H7 (cell line): ENCODE results near the gene GLB1L3. TPM values are rescaled to one million over a fixed set of nuclear protein-coding genes. Genes with fewer than 3 reads are reported as not detected.

ENCODE experiments used
- DNase-seq: peaks from one replicate; pipeline ENCODE4 v3.0.0; 2012
- H3K27me3 ChIP-seq: 2 replicates; pipeline ENCODE4 v1.6.0; 2011; ENCODE audit warnings: mild to moderate bottlenecking, low read length; ENCODE audit not compliant: control insufficient read depth, insufficient read depth
- H3K36me3 ChIP-seq: replicated peaks from 2 replicates; pipeline ENCODE4 v1.5.1; 2011; ENCODE audit warnings: low read length; ENCODE audit not compliant: control insufficient read depth, insufficient read depth
- H3K4me3 ChIP-seq: 2 replicates; pipeline ENCODE4 v1.5.1; 2011; ENCODE audit warnings: low read depth, mild to moderate bottlenecking, control low read depth, low read length, moderate library complexity; ENCODE audit not compliant: insufficient read depth
- total RNA-seq: library from RNA; depleted of rRNA; stranded (reverse); fragments of >200 nt; shearing (Covaris generic); gene quantifications from 2 replicates; pipeline ENCODE4 v1.2.3, GENCODE V29; 2014

GLB1L3 gene
- total RNA-seq, 1 experiment from 2014 or later = 24.0 TPM

DNA sequence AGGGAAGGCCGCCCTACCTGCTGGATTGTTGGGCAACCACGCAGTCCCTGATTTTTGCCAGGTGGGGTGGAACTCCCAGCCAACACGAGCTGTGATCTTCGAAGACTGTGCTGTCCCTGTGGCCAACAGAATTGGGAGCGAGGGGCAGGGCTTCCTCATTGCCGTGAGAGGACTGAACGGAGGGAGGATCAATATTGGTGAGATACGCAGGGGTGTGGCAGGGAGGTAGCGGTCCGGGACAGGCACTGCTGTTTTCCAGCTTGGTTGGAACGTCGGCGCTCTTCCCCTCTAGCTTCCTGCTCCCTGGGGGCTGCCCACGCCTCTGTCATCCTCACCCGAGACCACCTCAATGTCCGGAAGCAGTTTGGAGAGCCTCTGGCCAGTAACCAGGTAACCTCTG, 15.2 kb upstream of the GLB1L3 start:
- Histone ChIP-seq H3K27me3 (no peaks in the 10 kb centered on the region), H3K4me3 (no peak overlapping the region), H3K36me3 (peaks cover 28% of the 10 kb centered on the region)
- no peak for DNase-seq

DNA sequence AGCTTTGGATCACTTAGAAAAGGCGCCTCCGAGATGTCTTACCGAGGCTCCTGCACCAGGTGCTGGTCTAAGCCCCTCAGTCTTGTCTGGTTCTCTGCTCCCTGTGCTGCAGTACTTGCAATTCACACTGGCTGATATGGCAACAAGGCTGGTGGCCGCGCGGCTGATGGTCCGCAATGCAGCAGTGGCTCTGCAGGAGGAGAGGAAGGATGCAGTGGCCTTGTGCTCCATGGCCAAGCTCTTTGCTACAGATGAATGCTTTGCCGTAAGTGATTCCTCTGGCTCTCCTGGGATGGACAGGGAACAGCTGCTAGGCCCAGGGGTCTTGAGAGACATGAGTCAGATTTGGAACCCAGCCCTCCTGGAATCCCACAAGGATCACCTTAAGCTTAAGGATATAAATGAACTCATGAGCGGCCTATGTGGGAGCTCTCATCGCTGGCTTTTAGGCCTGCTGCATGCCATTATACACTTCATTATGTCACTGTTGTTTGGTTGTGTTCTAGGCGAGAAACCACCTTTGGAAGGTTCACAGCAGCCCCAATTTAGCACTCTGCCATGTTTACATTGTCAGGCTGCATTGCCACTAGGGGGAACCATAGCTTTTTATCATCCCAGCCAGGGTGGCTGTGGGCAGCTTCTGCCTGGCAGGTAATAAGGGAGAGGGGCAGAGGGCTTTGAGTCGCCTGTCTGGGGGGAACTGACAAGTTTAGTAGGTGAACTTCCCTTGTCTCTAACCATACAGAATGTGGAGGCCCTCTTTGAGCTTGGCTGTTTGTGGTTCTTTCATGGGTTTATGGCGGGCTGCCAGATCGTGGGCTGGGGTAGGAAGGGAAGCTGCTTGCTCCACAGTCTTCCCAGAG, 14.3 kb upstream of the GLB1L3 start:
- Histone ChIP-seq H3K36me3 (peaks cover 28% of the 10 kb centered on the region), H3K27me3 (no peaks in the 10 kb centered on the region), H3K4me3 (no peak overlapping the region)
- peak; percentile 86 for DNase-seq

DNA sequence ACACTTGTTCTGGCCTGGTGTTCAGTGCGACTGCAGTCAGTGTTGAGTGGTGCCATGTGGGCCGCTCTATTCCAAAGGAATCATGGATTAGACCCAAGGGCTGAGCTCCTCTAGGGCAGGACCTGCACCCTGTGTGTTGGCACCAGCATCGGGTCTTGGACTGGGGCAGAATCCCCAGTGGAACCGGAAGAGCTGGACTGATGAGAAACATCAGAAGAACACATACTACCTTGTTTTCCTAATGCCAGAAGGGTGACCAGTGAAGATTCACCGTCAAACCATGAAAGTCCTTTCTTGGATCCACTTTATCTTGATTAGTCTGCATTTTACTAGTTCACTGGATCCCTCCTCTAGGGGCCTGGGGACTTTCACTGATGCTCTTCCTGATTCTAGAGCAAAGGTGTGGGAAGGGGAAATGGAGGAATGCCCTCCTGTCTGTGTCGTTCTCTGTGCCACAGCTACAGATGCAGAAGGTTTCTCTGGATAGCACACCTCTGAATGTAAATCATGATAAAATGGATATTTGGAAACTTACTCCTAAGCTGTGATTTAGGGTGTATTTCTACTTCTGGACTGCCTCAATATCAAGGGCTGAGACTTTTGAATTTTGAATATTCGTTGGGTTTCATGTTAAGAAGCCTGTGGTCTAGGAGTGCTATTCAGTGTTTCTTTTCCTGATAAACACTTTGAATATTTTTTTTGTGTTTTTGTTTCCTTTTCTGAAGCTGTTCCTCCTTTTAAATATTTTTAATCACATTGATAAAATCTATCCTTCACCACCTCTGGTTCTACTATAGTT, 11.0 kb upstream of the GLB1L3 start:
- DNase-seq = no peak
- Histone ChIP-seq H3K4me3 (no peak overlapping the region), H3K36me3 (peaks cover 11% of the 10 kb centered on the region), H3K27me3 (no peaks in the 10 kb centered on the region)

DNA sequence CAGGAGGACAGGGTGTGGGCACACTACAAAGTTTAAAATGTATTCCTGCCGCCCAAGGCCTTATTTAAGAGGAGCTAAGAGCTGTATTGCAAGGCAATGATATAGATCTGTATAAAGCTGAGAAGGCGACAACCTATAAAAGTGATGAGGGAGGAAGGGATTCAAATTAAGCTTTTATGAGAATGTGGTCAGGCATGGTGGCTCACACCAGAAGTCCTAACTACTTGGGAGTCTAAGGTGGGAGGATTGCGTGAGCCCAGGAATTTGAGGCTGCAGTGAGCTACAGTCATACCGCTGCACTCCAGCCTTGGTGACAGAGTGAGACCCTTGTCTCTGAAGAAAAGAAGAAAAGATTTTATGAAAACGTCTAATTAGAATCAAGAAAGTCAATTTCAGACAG, 9.7 kb upstream of the GLB1L3 start:
- no peak for DNase-seq
- H3K4me3 ChIP-seq = no peak overlapping the region

DNA sequence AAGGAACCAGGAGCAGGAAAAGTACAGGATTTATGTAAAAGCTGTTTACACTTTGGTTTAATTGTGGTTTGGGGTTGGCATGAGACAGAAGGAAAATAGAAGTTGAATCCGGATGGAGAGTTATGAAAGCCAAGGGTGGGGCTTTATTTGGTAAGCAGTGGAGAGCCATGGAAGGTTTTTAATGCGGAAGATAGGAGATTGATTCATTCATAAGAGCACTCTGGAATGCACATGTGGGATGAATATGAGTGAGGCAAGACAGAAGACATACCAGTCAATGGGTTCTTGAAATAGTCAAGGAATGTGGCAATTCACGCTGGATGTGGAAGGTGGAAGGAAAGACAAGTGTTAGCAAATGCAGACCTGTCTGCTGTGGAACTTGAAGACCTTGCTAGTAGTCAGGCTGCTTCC, 9.3 kb upstream of the GLB1L3 start:
- DNase-seq = no peak
- peaks cover 4% of the 10 kb centered on the region for H3K36me3 ChIP-seq
- no peak overlapping the region for H3K4me3 ChIP-seq
- no peaks in the 10 kb centered on the region for H3K27me3 ChIP-seq

More for the DNA sequence above, 9.7 kb upstream of the GLB1L3 start:
- no peaks in the 10 kb centered on the region for H3K27me3 ChIP-seq
- H3K36me3 ChIP-seq = peaks cover 7% of the 10 kb centered on the region

DNA sequence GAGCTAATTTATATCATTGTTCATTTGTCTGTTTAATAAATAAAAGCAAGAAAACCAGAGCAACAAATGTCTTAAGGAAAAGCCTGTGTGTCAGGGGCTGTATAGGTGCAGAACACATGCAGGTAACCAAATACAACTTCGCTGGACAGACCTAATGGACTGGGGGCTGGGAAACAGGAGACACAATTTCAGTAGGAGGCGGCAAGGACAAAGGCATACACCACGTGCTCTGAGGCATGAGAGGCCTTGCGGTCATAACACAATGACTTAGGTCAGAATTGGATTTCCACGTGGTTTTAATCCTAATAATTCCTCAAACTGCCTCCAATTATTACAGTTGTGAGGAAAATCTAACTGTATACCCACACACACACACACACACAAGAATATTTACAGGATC, 8.7 kb upstream of the GLB1L3 start:
- Histone ChIP-seq H3K4me3 (no peak overlapping the region), H3K27me3 (no peaks in the 10 kb centered on the region), H3K36me3 (peaks cover 4% of the 10 kb centered on the region)
- no peak for DNase-seq

DNA sequence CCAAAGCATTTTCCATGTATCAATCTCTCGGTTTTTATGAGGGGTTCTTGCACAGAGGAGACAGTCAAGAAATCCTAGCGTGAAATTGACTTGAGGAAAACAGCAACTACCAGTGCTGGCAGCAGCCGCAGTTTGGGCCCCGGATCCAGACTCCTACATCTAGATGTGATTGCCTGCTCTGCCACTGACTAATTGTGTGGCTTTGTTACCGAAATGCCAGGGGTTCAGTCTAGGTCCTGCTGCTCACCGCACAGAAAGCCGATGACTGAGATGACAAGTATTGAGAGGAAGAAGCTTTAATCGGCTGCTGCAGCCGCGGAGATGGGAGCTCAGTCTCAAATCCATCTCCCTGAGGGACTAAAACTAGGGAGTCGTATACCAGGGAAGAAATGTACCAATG, 8.2 kb upstream of the GLB1L3 start:
- Histone ChIP-seq H3K27me3 (no peaks in the 10 kb centered on the region), H3K36me3 (peaks cover under 1% of the 10 kb centered on the region), H3K4me3 (no peak overlapping the region)
- no peak for DNase-seq

DNA sequence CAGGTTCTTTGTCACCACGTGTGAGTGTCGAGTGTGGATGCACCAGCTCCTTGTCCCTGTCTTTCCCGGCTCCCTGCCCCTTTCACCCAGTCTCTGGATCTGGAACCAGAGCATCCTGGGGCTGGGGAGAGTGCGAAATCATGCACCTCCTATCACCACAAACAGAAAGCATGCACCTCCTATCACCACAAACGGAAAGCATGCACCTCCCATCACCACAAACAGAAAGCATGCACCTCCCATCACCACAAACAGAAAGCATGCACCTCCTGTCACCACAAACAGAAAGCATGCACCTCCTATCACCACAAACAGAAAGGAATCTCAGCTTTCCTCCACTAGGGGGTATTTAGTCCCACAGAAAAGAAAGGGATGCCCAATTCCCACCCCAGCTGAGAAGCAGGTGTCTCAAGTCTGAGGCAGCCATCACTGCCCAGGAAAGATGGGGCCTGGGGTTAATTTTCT, 5.9 kb upstream of the GLB1L3 start:
- Histone ChIP-seq H3K4me3 (no peak overlapping the region), H3K36me3 (no peaks in the 10 kb centered on the region), H3K27me3 (no peaks in the 10 kb centered on the region)
- DNase-seq = peak; percentile 76

DNA sequence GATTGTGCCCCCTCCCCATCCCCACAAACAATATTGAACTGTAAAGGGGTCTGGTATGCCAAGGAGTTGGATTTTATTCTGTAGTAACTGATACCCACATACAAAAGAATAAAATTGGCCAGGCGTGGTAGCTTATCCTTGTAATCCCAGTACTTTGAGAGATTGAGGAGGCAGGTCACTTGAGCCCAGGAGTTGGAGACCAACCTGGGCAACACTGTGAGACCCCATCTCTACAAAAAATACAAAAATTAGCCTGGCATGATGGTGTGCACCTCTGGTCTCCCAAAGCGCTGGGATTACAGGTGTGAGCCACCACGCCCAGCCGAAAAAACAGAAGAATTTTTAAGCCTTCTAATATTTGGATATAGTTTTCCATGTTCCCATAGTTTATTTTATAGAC, 4.2 kb upstream of the GLB1L3 start:
- H3K4me3 ChIP-seq = no peak overlapping the region
- H3K36me3 ChIP-seq = no peaks in the 10 kb centered on the region
- H3K27me3 ChIP-seq = peaks cover 4% of the 10 kb centered on the region; the same call in 1 of the 2 replicates
- DNase-seq = no peak

DNA sequence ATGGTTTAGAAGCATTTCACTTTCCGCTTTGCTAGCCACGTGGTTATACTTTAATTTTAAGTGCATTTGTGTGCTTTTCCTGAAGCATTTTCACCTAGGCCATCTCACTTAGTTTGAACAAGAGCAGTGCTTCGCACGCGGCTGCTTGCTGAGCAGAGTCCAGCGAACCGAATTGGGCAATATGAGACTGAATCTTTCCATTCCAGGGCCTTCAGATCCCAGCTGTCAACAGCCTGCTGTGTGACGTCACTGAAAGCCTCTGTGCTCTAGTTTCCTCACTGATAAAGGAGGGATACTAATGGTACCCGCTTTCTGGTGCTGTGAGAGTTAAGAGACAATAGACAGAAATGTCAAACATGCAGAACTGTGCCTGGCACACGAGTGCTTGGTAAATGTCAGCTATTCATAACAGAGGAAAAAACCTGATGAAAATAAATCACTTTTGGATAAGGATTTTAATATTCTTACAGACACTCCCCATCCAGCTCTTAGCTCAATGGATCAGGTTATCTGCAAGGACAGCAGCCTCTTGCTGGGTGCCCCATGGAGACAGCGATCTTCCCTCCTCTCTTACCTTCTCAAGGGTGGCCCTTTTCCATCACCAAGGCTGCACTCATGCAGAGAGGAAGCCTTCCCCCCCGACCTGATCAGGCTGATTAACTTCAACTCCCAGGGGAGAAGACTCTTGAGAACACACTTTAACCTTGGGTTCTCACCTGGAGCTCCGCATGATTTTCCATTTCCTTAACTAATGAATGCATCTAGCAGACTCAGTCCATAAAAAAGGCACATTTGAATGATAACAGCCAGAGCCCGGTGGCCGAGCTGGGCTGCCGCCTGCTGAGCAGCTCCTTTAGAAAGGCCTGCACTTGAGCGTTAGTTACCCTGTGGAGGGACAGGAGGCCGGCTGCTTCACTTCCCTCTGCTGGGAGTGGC, 3.5 kb upstream of the GLB1L3 start:
- peaks cover 4% of the 10 kb centered on the region; the same call in 1 of the 2 replicates for H3K27me3 ChIP-seq
- no peak overlapping the region; the same call in 1 of the 2 replicates for H3K4me3 ChIP-seq
- DNase-seq = peak; percentile 86
- no peaks in the 10 kb centered on the region for H3K36me3 ChIP-seq

DNA sequence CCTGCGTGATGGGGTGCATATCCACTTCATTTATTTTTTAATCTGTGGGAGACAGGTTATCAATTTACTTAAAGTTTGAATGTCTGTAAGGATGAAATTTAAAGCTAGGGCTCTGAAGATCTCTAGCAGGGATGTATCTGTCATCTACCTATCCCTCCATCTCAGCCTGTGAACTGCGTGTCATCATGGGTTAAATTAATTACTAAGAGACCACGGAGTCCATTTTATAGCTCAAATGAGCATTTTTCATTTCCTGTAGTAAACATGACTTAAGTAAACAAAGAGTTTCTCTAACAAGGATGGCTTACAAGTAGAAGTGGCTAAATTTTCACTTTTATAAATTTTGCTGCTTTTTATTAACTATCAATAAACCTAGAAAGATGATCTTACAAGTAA, 2.9 kb upstream of the GLB1L3 start:
- Histone ChIP-seq H3K36me3 (no peaks in the 10 kb centered on the region), H3K4me3 (peak overlapping the region; percentile 84), H3K27me3 (peaks cover 4% of the 10 kb centered on the region; the same call in 1 of the 2 replicates)
- DNase-seq = no peak

DNA sequence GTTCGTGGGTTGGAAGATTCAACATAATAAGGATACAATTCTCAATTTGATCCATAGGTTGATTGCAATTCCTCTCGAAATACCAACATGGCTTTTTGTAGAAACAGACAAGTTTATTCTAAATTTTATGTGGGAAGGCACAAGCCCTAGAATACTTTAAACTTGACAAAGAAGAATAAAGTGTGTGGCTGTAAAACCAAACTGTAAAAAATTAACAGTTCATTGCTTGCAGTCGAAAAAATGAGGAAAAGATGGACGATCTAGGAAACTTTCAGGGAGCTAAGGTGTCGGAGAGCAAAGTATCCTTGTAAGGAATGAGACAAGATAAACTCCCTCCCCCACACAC, 1.0 kb upstream of the GLB1L3 start:
- DNase-seq = no peak
- Histone ChIP-seq H3K4me3 (peak overlapping the region; percentile 84), H3K36me3 (no peaks in the 10 kb centered on the region), H3K27me3 (peaks cover 4% of the 10 kb centered on the region; the same call in 1 of the 2 replicates)

DNA sequence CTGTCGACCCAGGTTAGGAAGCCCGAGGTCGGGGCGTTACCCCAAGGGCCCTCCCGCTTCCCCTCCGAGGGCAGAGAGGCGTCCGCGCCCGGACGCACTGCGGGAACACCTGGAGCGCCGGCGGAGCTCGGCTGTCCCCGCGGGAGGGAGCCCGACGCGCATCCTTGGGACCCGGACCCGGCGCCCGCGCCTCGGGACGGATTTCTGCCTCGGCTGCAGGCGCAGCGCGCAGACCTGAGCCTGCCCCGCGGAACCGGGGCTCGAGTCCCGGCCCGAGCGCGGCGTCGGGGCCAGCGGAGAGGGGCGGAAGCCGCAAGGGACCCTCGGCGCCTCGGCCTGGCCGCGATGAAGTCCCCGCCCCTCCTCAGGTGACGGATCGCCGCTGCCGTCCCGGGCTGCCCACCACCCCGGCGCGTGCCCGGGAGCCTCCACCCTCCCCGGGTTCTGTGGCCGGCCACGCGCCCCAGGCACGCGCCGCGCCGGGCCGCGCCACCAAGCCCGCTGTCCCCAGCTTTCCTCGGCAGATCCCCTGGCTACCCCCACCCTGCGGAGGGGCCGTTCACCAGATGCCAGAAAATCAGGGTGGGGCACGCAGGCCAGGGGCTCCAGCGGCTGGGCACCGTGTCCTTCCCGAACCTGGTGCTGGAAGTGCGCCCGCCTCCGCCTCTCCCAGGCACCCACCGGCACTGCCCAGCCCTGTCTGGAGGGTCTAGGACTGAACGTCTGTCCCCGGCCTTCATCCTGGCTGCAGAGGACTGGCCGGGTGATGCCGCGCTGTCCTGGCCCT, 410 bp downstream of the GLB1L3 start:
- no peaks in the 10 kb centered on the region for H3K36me3 ChIP-seq
- DNase-seq = peak; percentile 92
- H3K27me3 ChIP-seq = peaks cover 4% of the 10 kb centered on the region; the same call in 1 of the 2 replicates
- H3K4me3 ChIP-seq = peak overlapping the region; percentile 84
